ENCODE results near the gene KCNJ2. TPM values are rescaled to one million over a fixed set of nuclear protein-coding genes. Genes with fewer than 3 reads are reported as not detected.

Gene KCNJ2
- total RNA-seq, 1 experiment from 2014 or later = 2.4 TPM

GRCh38 chr17:70185285-70185684, 16.0 kb downstream of the KCNJ2 start:
- DNase-seq (ENCODE audit: low read depth) = no peak

DNA sequence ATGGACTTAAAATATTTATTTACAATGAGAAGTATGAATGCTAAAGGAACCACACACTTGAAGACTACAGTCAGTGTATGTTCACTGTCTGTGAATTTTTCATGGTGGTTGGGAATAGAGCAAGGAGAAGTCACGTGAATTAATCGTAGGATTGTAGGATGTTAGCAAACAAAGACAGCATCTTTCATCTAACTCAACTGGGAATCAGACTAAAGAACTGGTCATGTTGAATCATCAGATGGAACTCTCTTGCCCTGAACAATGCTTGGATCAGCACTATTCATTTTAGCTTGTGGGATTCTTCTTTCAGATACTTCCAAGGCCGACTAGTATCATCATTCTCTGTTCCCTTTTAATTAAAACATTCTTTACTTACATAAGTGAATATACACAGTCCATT, 18.1 kb downstream of the KCNJ2 start:
- no peak for DNase-seq (ENCODE audit: low read depth)
- in situ Hi-C loops (cut with HindIII; ENCODE audit: low pct_unique_long_range_greater_than_20kb, low sequenced_read_pairs) = no loop called here

More at GRCh38 chr17:70185285-70185684, 16.0 kb downstream of the KCNJ2 start:
- in situ Hi-C loops (cut with HindIII; ENCODE audit: low pct_unique_long_range_greater_than_20kb, low sequenced_read_pairs) = no loop called here

DNA sequence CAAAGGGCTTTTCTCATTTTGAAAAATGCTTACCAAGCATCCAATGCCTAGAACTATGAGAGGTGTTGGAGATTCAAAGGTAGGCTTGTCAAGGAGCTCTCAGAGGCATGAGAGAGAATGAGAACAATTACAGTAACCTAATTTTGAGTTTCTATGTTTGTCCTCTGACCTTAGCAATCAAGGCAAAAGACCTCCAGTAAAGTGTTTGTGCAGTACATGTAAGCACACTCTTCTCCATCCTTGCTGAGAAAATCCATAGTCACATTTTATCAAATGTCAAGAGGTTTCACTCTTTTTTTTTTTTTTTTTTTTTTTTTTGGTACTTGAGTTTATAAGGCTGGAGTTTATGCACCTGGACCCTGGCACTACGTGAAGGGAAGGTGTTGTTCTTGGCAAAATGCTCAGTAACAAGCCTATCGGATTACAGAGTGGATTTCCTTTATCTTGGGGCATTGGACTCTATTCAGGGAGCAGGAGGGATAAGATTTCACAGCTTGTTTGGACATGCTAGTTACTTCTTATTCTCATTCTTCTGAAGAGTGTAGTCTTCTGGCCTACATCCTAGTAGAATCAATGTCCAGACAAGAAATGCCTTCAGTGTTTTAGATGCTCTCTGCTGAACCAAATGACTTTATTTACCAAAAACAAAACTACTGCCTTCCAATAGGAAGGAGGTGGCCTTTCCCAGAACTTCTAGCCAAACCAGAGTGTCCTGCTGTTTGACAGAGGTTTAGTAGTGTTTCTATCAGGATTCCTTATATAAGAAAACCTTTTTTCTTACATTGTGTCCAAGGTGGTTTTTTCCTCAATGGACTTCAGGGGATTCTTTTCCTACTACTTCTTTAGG, 21.9 kb downstream of the KCNJ2 start:
- no peak for DNase-seq (ENCODE audit: low read depth)
- in situ Hi-C loops (cut with HindIII; ENCODE audit: low pct_unique_long_range_greater_than_20kb, low sequenced_read_pairs) = no loop called here

DNA sequence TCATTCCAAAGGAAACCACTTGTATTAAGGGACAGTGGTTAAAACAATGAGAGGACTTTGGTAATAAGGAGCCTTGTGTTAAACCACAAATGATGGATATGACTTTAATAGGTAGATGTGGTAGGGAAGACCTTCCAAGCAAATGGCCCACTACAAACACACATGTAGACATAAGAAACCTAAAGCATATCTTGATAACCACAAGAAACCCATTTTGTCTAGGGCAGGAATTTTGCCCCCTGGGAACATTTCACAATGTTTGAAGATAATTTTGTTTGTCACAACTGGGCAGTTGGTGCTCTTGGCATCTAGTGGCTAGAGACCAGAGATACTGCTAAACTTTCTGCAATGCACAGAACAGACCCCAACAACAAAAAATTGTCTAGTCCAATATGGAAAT, 25.8 kb downstream of the KCNJ2 start:
- in situ Hi-C loops (cut with HindIII; ENCODE audit: low pct_unique_long_range_greater_than_20kb, low sequenced_read_pairs) = no loop called here
- no peak for DNase-seq (ENCODE audit: low read depth)

DNA sequence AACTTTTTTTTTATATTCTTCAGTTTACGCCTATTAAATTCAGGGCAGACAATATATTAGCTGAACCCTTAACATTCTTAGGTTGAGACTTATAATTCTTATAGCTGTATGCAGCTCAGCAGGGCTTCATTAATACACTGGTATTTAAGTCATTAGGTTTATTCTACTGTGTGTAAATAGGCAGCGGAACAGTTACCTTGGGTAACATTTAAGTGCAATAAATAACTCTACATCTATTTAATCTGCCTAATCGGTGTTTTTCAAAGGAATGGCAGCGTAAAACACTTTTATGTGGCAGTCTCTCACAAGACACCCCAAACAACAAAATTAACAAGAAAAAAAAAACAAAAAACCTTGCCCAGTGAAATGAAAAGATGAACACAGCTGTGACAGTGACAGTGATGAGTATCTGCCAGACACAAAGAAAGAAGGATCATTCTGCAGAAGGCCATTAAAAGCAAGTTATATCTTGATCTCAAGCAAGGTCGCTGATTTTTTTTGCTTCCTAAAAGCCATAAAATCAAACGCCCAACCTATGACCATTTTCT, 32.6 kb downstream of the KCNJ2 start:
- DNase-seq (ENCODE audit: low read depth) = no peak
- in situ Hi-C loops (cut with HindIII; ENCODE audit: low pct_unique_long_range_greater_than_20kb, low sequenced_read_pairs) = no loop called here

- in situ Hi-C loops (cut with HindIII; ENCODE audit: low pct_unique_long_range_greater_than_20kb, low sequenced_read_pairs) = no loop called here
- no peak for DNase-seq (ENCODE audit: low read depth)
These were observed 33.5 kb downstream of the KCNJ2 start for GRCh38 chr17:70202840-70203239.

- in situ Hi-C loops (cut with HindIII; ENCODE audit: low pct_unique_long_range_greater_than_20kb, low sequenced_read_pairs) = no loop called here
These were observed 35.1 kb downstream of the KCNJ2 start for GRCh38 chr17:70204431-70204830.

DNA sequence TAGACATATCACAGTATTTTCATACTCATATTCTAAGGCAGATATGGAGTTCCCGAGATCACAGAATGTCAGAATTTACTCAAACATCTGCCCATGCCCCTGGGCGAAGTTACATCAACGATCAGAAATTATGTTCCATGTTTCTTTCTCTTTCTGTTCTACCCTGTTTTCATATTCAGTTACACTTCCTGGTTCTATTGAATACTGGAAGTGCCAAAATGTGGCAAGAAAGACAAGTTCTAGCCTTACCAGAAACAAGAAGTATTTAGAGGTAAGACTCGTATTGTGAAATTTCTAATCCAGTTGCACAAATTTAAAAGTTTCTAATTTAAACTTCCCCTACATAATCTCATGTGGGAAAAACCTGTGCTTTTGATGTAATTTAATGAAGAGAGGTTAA, 36.1 kb downstream of the KCNJ2 start:
- no peak for DNase-seq (ENCODE audit: low read depth)
- in situ Hi-C loops (cut with HindIII; ENCODE audit: low pct_unique_long_range_greater_than_20kb, low sequenced_read_pairs) = no loop called here

More at GRCh38 chr17:70204431-70204830, 35.1 kb downstream of the KCNJ2 start:
- DNase-seq (ENCODE audit: low read depth) = no peak

- no peak for DNase-seq (ENCODE audit: low read depth)
- in situ Hi-C loops (cut with HindIII; ENCODE audit: low pct_unique_long_range_greater_than_20kb, low sequenced_read_pairs) = no loop called here
These were observed 37.2 kb downstream of the KCNJ2 start for GRCh38 chr17:70206361-70207010.

- in situ Hi-C loops (cut with HindIII; ENCODE audit: low pct_unique_long_range_greater_than_20kb, low sequenced_read_pairs) = no loop called here
- no peak for DNase-seq (ENCODE audit: low read depth)
These were observed 37.9 kb downstream of the KCNJ2 start for GRCh38 chr17:70207184-70207583.

GRCh38 chr17:70208080-70208794, 38.9 kb downstream of the KCNJ2 start:
- no peak for DNase-seq (ENCODE audit: low read depth)
- in situ Hi-C loops (cut with HindIII; ENCODE audit: low pct_unique_long_range_greater_than_20kb, low sequenced_read_pairs) = no loop called here

DNA sequence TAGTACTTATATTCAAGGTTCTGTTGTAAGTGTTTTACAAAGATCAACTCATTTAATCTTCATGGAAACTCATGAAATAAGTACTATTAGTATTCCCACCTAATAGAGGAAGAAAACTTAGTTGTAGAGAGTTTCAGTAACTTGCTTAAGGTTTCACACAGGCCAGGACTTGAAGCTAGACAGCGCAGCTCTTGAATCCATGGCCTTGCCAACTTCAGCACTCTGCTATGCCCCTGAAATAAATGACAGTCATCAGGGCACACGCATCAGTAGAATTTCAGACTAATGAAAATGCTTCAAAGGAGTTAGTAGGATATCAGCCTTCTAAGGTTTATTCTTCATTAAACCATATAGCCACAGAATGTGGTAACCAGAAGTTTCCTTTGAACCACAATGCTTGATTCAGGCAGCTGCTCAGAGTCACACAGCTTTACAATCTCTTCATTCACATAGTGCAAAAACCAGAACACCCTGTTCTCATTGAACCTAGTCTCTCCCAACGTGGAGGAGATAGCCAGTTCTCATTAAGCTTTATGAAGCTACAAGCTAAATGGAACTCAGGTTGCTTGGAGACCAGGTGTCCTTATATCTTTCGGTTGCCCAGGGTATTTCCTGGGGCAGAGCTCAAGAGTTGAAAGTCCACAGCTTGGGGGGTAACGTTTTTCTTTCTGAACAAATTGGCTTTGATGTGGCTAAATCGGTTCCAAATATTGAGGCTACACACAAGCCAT, 39.7 kb downstream of the KCNJ2 start:
- no peak for DNase-seq (ENCODE audit: low read depth)
- in situ Hi-C loops (cut with HindIII; ENCODE audit: low pct_unique_long_range_greater_than_20kb, low sequenced_read_pairs) = no loop called here

DNA sequence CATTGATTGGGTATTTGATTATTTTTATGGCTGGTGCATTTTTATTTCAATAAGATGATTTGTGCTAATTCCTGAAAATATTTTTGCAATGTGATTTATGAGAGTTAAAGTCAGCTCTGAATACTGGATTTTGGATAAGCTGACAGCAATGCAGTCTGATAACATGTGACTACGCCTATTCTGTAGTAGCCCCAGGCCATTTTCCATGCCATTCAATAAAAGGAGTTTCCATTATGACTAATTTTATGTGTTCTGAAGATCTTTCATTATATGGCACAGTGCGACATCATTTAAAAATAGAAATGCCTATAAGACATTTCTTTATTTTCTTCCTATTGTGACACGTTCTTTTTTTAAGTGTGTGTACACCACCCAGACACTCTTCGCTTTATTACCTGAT, 46.3 kb downstream of the KCNJ2 start:
- no peak for DNase-seq (ENCODE audit: low read depth)
- in situ Hi-C loops (cut with HindIII; ENCODE audit: low pct_unique_long_range_greater_than_20kb, low sequenced_read_pairs) = no loop called here

DNA sequence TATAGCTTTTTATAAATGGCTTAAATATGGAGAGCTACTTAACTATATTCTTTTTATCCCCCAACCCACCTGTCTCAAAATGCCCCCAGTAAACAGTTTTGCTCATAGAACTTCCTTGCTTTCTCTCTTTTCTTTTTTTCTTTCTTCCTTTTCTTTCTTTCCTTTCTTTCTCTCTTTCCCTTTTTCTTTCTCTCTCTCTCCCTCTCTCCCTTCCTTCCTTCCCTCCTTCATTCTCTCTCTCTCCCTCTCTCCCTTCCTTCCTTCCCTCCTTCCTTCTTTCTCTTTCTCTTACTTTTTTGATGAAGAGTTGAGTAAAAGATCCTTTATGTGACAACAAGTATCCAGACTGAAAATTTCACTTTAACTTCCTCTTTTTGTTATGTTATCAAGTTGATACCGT, 48.2 kb downstream of the KCNJ2 start:
- in situ Hi-C loops (cut with HindIII; ENCODE audit: low pct_unique_long_range_greater_than_20kb, low sequenced_read_pairs) = no loop called here
- no peak for DNase-seq (ENCODE audit: low read depth)

GRCh38 chr17:70225276-70225675, 55.9 kb downstream of the KCNJ2 start:
- in situ Hi-C loops (cut with HindIII; ENCODE audit: low pct_unique_long_range_greater_than_20kb, low sequenced_read_pairs) = no loop called here
- no peak for DNase-seq (ENCODE audit: low read depth)
